Measurements from ENCODE around the gene CEP112. TPM values are rescaled to one million over a fixed set of nuclear protein-coding genes. Genes with fewer than 3 reads are reported as not detected.

The CEP112 gene
- polyA plus RNA-seq, 4 donors, result 11.3 to 17.8 (median 16.9) TPM

DNA sequence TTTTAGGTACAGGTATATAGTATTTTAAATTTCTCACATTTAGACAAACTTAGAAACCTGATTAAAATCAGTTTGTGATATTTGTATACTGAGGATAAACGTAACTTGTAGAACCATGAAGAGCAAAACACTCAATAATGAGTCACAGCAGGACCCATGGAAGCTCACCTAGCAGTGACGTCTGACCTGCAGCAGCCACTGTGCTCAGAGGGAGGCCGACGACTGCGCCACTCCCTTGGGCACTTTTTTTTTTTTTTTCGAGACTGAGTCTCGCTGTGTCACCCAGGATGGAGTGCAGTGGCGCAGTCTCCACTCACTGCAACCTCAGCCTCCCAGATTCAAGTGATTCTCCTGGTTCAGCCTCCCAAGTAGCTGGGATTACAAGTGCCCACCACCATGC is 524.3 kb downstream of the CEP112 start:
- DNase-seq (ENCODE audit: low read depth in 4 of 4, low spot score in 3 of 4), result no peak

DNA sequence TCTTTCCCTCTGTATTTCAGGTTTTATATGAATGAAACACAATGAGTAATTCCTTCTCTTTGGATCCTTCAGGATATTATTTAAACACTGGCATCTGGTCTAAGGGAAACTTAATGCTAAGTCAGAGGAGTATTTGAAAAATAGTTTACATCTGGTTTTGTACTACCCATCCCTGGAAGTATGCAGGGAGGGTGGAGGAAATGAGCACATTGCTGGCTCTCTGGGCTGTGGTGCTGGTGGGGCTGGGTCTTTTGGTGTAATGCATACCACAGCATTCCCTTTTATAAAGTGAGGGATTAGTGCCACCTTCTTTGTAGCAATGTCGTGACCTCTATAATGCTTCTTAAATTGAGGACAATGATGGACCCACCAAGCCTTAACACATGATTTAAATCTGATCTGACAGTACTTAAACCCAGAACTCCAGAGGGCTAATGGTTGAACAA is 525.0 kb downstream of the CEP112 start:
- DNase-seq (ENCODE audit: low read depth in 4 of 4, low spot score in 3 of 4), result no peak

DNA sequence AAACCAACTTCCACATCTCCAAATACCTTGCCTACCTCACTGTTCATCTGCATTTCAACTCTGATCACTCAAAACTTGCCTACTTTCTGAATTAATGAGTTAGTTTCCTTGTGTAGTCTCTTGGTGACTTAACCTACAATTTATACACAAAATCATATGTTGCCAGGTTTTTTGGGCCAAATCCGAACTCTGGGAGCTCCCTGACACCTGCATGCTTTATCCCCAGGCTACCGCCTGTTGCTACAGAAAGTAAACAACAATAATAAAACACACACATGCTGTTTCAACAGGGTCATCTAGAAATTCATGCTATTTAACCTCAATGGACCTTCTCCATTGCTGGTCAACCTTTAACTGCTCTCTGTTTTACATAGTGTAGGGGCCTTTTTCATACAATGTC is 526.0 kb downstream of the CEP112 start:
- DNase-seq (ENCODE audit: low read depth in 4 of 4, low spot score in 3 of 4), result no peak

DNA sequence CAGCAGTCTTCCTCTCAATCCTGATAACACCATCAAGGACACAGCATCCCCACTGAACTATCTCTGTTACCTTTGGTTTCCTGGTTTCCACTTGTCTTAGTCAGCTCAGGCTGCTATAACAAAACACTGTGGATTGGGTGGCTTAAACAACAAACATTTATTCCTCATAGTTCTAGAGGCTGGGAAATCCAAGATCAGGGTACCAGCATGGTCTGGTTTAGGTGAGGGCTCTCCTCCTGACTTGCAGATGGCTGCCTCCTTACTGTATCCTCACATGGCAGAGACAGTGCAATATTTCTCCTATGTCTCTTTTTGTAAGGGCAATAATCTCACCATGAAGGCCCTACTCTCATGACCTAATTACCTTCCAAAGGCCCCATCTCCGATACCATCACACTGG is 527.2 kb downstream of the CEP112 start:
- DNase-seq (ENCODE audit: low read depth in 4 of 4, low spot score in 3 of 4), result no peak

DNA sequence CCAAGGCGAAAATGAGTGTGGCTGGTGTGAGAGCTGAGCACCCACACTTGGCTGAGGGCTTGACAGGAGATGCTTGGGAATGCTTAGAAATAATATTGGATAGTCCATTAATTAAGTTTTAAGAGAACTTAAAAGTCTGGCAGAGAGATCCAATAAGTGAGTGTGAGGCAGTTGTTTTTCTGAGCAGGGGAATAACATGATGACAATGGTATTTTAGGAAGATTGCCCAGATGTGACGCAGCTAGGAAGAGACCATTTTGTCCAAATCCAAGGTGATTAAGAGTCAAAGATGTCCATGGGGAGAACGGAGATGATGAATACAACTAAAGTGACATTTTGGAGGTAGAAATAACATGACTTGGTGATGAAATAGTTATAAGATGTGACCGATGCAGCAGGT is 527.7 kb downstream of the CEP112 start:
- no peak for DNase-seq (ENCODE audit: low read depth in 4 of 4, low spot score in 3 of 4)

DNA sequence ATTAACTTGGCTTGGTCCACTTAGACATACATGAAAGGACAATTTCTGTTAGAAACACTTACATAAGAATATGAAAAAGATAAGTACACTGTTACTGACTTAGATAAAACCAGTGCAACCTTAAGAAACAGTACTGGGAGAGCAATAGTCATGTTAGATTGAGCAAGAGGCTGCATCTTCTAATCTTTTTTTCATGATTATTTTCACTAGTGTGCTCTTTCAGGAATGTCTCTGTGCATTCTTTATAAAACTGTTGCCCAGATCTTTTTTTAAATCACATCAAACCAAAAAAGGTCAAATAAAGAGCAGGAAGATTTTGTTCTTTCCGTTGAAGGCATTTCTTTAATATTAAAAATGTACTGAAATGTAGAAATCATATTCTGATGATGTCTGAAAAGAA is 529.7 kb downstream of the CEP112 start:
- no peak for DNase-seq (ENCODE audit: low read depth in 4 of 4, low spot score in 3 of 4)

DNA sequence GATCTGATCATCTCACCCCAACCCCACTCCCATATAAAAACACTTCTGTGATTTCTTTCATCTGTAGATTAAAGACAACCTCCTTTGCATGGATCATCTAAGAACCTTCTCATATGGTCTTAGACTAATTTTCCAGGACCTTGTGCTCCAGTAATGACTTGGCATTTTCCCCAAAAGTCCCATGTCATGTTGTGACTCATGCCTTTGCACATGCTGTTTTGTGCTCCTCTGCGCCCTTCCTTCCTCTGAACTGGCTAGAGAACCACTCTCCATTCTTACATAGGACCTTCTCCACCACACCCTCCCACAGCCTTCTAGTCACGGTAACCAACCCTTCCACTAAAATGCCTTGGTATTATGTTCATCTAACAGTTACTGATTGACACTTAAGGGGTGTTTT is 531.0 kb downstream of the CEP112 start:
- DNase-seq (ENCODE audit: low read depth in 4 of 4, low spot score in 3 of 4), result no peak

DNA sequence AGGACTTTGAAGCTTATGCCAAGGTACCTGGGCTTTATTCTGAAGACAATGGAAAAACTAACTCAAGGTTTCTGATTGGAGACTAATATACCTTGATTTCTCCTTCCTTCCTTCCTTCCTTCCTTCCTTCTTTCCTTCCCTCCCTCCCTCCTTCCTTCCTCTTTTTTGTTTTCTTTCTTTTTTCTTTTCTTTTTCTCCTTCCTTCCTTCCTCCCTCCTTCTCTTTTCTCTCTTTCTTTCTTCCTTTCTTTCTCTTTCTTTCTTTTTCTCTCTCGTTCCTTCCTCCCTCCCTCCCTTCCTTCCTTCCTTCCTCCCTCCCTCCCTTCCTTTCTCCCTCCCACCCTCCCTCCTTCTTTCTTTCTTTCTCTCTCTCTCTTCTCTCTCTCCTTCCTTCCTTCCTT is 531.9 kb downstream of the CEP112 start:
- no peak for DNase-seq (ENCODE audit: low read depth in 4 of 4, low spot score in 3 of 4)

DNA sequence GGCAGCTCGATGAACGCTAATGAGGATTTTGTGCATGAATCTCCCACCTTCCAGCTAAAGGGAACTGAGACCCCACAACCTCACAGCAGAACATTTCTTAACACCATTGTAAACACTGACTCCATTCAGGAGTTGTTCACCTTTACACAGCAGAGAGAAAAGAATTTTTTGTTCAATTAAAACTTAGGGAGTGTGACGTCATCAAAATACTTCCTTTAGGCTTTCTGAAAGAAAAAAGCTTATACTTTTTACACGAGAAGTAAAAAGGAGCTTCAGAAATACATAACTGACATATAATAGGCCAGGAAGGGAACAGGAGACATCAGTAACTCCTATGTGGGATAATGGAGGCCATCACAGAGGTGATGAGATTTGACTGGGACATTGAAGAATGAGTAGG is 532.4 kb downstream of the CEP112 start:
- DNase-seq (ENCODE audit: low read depth in 4 of 4, low spot score in 3 of 4), result no peak

DNA sequence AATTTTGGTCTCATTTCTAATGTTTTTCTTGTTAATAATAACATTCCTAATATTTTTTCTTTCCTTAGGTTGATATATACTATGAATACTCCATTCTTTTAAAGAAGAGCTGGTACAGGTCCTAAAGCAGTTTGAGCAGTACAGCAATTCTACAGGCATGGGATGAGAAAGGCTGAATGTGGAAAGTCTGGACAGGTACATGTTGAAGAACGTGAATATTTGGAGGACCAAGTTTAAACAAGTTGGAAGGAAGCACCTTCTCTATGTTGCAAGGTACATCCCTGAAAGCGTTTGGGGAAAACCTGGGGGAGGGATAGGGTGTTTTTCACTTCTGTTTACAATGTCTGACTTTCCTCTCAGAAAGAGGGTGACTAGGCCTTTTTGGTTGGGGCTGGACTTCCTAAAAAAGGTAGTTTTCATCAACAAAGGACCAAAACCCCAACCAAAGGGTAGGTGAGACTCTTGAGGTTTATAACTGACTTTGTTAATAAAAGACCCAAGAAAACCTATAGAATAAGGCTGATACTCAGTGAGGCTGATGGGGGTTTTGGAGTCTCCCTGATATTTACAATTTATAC is 534.6 kb downstream of the CEP112 start:
- DNase-seq (ENCODE audit: low read depth in 4 of 4, low spot score in 3 of 4), result no peak

DNA sequence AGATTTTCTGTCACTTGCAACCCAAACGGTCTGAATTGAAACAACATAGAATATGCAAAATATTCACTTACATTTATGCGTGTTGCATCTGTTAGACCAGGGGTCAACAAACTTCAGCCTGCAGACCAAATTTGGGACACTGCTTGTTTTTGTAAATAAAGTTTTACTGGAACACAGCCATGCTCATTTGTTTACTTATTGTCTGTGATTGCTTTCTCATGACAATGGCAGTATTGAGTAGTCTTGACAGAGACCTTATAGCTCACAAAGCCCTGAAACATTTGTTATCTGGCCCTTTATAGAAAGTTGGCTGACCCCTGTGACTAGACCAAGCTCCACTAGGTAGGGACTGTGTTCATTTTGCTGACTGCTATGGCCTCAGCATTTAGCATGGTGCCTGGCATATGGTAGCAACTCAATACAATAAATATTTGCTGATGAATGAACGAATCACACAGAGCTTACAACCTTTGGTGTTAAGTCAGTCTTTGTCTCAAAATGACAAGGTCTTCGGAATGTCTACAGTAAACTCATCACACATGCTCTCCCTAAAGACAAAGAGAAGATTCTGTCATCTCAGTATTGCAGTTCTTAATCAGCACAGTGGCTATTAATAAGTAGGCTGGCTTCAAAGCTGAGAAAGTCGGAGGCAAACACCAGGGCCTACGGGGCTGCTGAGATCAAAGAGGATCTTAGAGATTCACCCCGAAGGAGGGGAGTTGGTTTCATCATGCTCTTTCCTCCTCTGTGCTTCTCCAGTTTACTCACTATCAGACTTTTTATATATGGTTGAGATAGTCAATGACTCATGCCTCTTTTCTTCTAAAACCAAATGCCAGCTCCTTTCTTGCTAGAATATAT is 535.3 kb downstream of the CEP112 start:
- no peak for DNase-seq (ENCODE audit: low read depth in 4 of 4, low spot score in 3 of 4)

DNA sequence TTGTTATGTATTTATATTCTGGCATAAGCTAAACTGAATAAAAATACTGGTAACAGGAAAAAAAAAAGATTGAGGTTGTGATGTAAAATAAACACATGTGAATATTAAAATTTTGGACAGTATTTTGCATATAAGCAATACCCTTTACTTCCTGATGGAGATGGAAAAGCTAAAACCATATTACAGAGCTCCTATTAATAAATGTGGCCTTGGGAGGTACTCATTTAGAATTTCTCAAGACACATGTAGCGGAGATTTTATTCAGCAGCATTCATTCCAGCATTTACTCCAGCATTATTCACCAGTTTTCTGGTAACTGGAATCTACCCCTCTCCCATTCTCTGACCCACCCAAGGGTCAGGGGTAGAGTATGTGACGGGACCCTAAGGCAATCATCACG is 536.2 kb downstream of the CEP112 start:
- DNase-seq (ENCODE audit: low read depth in 4 of 4, low spot score in 3 of 4), result no peak

DNA sequence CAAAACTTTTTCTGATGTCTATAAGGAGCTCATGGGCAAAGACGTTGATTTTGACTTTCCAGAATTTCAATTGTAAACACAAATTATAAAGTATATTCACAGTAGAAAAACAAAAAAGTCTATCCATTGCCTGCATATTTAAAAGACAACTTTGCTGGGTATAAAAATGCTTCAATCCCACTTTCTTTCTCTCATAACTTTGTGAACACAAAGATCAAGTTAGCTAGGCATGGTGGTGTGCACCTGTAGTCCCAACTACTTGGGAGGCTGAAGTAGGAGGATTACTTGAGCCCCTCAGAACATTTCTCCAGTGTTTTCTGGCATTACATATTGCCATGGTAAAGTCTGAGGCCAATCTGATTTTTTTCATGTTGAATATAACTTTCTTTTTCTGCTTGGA is 547.4 kb downstream of the CEP112 start:
- DNase-seq (ENCODE audit: low read depth in 4 of 4, low spot score in 3 of 4), result no peak

DNA sequence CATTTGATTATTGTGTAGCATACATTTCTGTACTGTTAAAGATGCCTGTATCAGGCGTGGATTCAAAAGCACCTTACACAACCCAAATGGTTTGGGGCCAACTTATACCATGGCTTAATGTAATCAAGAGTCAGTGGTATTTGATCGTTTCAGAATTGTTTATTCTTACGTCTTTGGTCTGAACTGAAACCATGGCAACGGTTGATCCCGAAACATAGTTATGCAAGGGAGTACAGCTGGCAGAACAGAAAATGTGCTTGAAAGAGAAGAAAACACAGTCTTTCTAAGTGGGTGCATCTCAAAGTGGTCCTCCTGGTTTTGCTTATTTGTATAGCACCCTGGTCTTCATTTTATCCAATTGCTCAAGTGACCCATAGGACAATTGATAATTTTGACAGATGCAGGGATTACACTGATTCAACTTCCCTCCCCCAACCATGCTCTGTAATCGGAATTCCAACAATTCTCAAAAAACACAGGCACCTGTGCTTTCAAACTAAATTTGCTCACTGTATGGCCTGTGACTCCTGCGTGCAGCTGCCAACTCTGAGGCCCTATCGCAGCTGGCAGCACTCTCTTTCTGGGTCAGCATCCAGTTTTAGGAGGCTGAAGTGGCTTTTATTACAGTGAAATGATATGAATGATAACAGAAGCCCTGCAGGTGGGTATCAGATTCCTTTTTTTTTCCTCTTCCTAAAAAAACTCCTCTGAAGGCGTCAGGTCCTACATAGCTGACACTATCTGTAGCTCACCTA is 553.5 kb downstream of the CEP112 start:
- DNase-seq (ENCODE audit: low read depth in 4 of 4, low spot score in 3 of 4), result no peak

DNA sequence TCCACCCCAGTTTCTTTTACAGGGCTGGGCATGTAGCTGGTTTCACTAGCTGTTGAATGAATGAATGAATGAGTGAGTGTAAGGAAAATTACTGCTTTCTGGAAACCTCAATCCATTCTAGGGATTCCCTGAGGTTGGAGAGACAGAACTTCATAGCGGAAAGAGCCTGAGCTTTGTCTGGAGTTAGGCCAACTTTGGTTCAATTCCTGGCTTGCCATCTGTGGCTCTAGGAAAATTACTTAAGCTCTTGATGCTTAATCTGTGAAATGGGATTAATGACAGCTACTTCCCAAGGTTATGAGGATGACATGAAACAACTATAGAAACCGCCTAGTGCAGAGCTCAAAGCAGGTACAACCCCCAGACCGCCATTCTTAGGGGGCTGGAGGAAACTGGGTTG is 554.1 kb downstream of the CEP112 start:
- DNase-seq (ENCODE audit: low read depth in 4 of 4, low spot score in 3 of 4), result no peak

DNA sequence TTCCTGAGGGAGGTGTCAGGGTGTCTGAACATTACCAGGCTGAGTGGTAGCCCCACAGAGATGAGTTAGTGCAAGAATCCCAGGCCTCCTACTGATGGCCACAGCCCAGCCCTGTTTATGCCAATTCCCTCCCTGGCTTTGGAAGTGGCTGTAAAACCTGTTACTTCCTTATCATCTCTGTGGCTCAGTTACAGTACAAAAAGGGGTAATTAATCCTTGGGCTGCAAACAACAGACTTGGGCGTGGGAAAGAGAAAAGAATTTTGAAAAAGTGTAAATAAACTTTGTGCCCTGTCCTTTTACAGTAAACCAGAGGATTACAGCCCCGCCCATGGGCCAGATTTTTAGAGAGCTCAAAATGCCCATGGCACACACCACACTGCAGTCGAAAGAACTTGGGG is 557.4 kb downstream of the CEP112 start:
- DNase-seq (ENCODE audit: low read depth in 4 of 4, low spot score in 3 of 4), result no peak

DNA sequence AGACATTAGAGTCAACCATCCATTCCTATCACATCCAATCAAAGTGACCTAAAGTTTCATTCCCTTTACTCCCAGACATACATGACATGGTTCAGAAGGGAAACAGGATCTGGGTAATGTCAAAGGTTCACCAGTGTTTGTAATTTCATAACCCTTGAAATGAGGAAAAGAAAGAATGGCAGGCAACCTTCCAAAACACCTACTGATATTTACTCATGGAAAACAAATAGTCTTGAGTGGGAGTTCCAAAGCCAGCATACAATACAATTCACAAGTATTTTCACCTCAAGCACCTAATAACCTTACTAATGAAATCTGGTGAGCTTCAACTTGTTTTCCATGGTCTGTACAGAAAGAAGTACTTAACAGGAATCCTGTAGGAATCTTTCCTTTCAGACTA is 557.9 kb downstream of the CEP112 start:
- DNase-seq (ENCODE audit: low read depth in 4 of 4, low spot score in 3 of 4), result no peak

DNA sequence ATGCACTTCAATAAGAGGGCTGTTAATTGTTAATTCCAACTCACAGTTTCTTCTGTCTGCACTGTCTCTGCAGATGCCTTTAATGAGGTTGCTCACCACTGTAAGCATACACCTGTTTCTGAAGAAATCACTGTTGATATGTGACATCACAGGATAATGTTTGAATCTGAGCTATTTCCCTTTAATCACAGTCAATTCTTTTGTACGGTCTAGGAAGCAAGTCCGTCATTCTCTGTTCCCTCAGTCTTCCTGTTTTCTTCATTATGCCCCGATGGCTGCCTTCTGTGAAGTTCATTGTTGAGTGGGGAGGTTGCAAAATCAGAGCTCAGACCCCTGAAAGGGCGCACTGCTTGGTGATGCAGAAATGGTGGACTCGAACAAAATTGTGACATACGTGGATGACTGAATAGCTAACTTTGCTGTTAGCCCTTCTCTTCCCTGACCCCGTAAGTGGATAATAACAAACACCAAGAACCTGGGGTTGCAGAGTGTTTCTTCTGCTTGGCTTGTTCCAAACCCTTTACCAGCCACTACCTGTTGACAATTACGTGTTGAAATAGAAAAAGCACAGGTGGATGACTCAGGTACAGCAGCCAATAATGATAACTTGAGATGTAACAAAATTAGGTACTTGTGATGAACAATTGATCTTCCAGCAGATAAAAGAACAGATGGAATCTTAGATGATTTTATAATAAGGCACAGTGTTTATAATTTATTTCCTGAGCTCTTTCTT is 558.6 kb downstream of the CEP112 start:
- no peak for DNase-seq (ENCODE audit: low read depth in 4 of 4, low spot score in 3 of 4)

DNA sequence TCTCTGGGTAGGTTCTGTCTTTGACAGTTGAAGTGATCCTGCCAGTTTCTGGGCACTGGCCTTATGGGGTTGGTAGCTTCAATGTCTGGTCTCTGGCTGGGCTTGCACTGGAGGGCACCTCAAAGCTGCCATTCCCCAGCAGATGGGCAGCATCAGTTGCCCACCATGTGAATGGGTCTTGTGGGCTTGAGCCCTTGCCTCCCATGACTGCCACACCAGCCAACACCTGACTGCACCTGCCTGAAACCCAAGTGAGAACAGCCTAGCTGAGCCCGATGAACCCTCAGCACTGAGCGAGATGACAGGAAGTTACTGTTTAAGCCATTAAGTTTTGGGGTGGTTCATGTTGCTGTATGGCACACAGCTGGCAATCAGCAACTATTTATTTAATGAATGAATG is 561.4 kb downstream of the CEP112 start:
- no peak for DNase-seq (ENCODE audit: low read depth in 4 of 4, low spot score in 3 of 4)

DNA sequence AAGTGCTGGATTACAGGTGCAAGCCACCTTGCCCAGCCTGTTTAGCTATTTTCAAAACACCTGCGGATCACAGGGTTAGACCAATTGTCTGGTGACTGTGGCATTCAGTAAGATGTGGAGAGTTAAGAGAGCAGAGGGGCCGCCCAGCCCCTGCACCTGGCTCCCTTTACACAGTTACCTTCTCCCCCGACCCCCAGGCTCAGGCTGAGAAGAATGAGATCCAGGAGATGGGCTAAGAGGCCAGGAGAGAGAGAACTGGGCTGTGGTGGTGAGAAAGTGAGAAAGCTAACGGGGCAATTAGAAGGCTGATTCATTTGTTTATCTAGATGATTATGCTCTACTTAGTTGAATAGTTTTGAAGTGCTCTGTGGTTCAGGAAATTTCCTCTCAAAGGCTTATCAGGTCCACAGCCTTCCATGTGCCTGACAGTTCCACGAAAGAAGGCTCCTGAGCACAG is 562.7 kb downstream of the CEP112 start:
- DNase-seq (ENCODE audit: low read depth in 4 of 4, low spot score in 3 of 4), result no peak

DNA sequence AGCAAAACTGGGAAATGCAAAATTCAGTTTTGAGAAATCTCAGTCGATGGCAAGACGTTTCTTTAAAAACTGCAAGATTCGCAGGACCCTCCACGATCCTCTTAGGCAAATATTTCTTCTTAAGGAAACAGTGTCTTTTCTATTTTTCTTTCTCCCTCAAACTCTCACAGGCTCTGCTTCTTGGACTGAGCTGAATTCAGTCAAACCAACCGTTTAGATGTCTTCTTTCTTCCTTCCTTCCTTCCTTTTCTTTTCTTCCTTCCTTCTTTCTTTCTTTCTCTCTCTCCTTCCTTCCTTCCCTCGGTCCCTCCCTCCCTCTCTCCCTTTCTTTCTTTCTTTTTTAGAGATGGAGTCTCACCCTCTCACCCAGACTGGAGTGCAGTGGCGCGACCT is 563.3 kb downstream of the CEP112 start:
- DNase-seq (ENCODE audit: low read depth in 4 of 4, low spot score in 3 of 4), result no peak
